ENCODE data around the gene LRRC4B. TPM values are rescaled to one million over a fixed set of nuclear protein-coding genes. Genes with fewer than 3 reads are reported as not detected.

Gene LRRC4B
- total and polyA plus RNA-seq, 2 of the 8 experiments (the other 6 are each of a cell fraction or from before 2014, with no cell fraction given): 13.4 to 21.2 TPM

DNA sequence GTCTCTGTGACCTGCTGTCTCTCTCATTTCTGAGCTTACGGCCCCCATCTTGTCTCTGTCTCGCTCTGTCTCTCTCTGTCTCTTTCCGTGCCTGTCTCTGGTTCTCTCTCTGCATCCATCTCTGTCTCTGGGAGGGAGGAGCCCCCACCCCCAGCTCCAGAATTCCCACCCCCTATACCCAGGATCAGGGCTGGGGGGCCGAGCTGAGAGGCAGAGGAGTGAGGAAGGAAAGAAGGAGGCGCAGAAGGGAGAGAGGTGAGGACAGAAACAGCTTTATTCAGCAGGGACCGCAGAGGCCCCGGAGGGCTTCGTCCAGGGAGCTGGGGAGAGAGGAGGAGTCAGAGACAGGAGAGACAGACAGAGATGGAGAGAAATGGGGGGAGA is 71.2 kb downstream of the LRRC4B start (continued):
- TF ChIP-seq, protein P1, sequence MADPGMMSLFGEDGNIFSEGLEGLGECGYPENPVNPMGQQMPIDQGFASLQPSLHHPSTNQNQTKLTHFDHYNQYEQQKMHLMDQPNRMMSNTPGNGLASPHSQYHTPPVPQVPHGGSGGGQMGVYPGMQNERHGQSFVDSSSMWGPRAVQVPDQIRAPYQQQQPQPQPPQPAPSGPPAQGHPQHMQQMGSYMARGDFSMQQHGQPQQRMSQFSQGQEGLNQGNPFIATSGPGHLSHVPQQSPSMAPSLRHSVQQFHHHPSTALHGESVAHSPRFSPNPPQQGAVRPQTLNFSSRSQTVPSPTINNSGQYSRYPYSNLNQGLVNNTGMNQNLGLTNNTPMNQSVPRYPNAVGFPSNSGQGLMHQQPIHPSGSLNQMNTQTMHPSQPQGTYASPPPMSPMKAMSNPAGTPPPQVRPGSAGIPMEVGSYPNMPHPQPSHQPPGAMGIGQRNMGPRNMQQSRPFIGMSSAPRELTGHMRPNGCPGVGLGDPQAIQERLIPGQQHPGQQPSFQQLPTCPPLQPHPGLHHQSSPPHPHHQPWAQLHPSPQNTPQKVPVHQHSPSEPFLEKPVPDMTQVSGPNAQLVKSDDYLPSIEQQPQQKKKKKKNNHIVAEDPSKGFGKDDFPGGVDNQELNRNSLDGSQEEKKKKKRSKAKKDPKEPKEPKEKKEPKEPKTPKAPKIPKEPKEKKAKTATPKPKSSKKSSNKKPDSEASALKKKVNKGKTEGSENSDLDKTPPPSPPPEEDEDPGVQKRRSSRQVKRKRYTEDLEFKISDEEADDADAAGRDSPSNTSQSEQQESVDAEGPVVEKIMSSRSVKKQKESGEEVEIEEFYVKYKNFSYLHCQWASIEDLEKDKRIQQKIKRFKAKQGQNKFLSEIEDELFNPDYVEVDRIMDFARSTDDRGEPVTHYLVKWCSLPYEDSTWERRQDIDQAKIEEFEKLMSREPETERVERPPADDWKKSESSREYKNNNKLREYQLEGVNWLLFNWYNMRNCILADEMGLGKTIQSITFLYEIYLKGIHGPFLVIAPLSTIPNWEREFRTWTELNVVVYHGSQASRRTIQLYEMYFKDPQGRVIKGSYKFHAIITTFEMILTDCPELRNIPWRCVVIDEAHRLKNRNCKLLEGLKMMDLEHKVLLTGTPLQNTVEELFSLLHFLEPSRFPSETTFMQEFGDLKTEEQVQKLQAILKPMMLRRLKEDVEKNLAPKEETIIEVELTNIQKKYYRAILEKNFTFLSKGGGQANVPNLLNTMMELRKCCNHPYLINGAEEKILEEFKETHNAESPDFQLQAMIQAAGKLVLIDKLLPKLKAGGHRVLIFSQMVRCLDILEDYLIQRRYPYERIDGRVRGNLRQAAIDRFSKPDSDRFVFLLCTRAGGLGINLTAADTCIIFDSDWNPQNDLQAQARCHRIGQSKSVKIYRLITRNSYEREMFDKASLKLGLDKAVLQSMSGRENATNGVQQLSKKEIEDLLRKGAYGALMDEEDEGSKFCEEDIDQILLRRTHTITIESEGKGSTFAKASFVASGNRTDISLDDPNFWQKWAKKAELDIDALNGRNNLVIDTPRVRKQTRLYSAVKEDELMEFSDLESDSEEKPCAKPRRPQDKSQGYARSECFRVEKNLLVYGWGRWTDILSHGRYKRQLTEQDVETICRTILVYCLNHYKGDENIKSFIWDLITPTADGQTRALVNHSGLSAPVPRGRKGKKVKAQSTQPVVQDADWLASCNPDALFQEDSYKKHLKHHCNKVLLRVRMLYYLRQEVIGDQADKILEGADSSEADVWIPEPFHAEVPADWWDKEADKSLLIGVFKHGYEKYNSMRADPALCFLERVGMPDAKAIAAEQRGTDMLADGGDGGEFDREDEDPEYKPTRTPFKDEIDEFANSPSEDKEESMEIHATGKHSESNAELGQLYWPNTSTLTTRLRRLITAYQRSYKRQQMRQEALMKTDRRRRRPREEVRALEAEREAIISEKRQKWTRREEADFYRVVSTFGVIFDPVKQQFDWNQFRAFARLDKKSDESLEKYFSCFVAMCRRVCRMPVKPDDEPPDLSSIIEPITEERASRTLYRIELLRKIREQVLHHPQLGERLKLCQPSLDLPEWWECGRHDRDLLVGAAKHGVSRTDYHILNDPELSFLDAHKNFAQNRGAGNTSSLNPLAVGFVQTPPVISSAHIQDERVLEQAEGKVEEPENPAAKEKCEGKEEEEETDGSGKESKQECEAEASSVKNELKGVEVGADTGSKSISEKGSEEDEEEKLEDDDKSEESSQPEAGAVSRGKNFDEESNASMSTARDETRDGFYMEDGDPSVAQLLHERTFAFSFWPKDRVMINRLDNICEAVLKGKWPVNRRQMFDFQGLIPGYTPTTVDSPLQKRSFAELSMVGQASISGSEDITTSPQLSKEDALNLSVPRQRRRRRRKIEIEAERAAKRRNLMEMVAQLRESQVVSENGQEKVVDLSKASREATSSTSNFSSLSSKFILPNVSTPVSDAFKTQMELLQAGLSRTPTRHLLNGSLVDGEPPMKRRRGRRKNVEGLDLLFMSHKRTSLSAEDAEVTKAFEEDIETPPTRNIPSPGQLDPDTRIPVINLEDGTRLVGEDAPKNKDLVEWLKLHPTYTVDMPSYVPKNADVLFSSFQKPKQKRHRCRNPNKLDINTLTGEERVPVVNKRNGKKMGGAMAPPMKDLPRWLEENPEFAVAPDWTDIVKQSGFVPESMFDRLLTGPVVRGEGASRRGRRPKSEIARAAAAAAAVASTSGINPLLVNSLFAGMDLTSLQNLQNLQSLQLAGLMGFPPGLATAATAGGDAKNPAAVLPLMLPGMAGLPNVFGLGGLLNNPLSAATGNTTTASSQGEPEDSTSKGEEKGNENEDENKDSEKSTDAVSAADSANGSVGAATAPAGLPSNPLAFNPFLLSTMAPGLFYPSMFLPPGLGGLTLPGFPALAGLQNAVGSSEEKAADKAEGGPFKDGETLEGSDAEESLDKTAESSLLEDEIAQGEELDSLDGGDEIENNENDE (IDR thresholded peaks at IDR 0.05; ENCODE audit: insufficient replicate concordance, low read length): no peak
- TF ChIP-seq RXRA (IDR thresholded peaks at IDR 0.05; ENCODE audit: insufficient read depth, low read depth, low read length): no peak
- no peak for TF ChIP-seq CTCF (IDR thresholded peaks at IDR 0.05; ENCODE audit: control extremely low read depth in 1 of 3, insufficient read depth in 1 of 3, low read depth in 1 of 3, low read length in 3 of 3)
- TF ChIP-seq, protein P2, sequence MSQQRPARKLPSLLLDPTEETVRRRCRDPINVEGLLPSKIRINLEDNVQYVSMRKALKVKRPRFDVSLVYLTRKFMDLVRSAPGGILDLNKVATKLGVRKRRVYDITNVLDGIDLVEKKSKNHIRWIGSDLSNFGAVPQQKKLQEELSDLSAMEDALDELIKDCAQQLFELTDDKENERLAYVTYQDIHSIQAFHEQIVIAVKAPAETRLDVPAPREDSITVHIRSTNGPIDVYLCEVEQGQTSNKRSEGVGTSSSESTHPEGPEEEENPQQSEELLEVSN (IDR thresholded peaks at IDR 0.05): no peak
- TF ChIP-seq SRF (IDR thresholded peaks at IDR 0.05; ENCODE audit: low read depth, low read length): no peak
- TF ChIP-seq SIN3A (conservative IDR thresholded peaks at IDR 0.05 in 1 of 2, IDR thresholded peaks at IDR 0.05 in 1 of 2; ENCODE audit: low read depth in 1 of 2, low read length in 2 of 2): no peak
